T47D (cell line): ENCODE measurements around the gene ZNF484.
"Not testable (repeated sequence)": the region's sequence is repeated elsewhere in the genome, so short reads cannot be mapped to it uniquely, and the experiment has no call there.

Experiments used
- DNase-seq, 2 experiments: peaks; one replicate each; pipeline versions ENCODE4 v3.0.0 to v3.0.0-alpha.2; 2011 to 2012; ENCODE audit warnings: low read depth in 1 of 2, low spot score in 1 of 2
- JUND ChIP-seq: IDR thresholded peaks from 2 replicates; pipeline ENCODE4 v1.6.1; 2012; ENCODE audit warnings: low read depth
- in situ Hi-C: cut with HindIII; loops from 2 replicates; pipeline ENCODE4 v1.10.0; 2016; ENCODE audit warnings: low sequenced_read_pairs, low pct_unique_long_range_greater_than_20kb

Gene ZNF484

GRCh38 chr9:92846662-92847145 is 31.1 kb downstream of the ZNF484 start:
- no peak for DNase-seq
- no peak for TF ChIP-seq JUND
- in situ Hi-C loops, result no loop called here

- in situ Hi-C loops, result not testable (repeated sequence)
Measured at GRCh38 chr9:92838411-92838810, 39.4 kb downstream of the ZNF484 start.

GRCh38 chr9:92837191-92837590 is 40.6 kb downstream of the ZNF484 start:
- in situ Hi-C loops, result no loop called here
- no peak for TF ChIP-seq JUND
- no peak for DNase-seq

More at GRCh38 chr9:92838411-92838810, 39.4 kb downstream of the ZNF484 start:
- not testable (repeated sequence) for DNase-seq

DNA sequence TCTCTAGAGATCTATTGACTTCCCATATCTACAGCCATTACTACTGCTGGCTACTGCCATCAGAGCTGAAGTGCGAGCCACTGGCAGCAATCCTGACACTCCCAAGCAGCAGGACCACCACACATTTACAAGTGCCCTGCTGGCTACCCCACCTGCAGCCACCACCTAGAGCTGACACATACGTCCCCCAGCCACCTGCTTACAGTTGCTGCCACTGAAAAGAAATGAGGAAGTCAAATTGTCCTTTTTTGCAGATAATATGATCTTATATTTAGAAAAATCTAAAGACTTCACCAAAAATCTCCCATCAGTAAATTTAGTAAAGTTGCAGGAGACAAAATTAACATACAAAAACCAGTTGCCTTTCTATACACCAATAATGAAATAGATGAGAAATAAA is 48.4 kb downstream of the ZNF484 start:
- in situ Hi-C loops, result no loop called here
- TF ChIP-seq JUND, result no peak
- DNase-seq, result no peak

DNA sequence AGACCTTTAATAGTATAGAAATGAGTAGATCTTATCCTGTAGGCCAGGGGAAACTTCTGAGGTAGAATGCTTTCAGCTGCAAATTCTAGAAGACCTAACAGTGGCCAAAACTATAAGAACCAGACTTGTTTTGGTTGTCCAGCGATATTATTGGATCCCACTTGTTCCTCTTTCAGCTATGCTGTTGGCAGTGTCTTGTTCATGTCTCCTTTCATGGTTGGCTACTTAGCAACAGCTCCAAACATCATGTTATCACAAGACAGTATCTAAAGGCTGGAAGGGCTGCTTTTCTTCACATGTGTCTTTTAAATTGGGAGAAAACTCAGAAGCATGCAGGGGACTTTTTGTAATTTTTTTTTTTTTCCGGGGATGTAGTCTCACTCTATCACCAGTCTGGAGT is 52.8 kb downstream of the ZNF484 start:
- in situ Hi-C loops, DNase-seq: not testable (repeated sequence)

GRCh38 chr9:92820964-92821363 is 56.9 kb downstream of the ZNF484 start:
- in situ Hi-C loops, result no loop called here
- TF ChIP-seq JUND, result no peak
- DNase-seq, result no peak

- in situ Hi-C loops, result not testable (repeated sequence)
Measured at GRCh38 chr9:92819898-92820297, 57.9 kb downstream of the ZNF484 start.

DNA sequence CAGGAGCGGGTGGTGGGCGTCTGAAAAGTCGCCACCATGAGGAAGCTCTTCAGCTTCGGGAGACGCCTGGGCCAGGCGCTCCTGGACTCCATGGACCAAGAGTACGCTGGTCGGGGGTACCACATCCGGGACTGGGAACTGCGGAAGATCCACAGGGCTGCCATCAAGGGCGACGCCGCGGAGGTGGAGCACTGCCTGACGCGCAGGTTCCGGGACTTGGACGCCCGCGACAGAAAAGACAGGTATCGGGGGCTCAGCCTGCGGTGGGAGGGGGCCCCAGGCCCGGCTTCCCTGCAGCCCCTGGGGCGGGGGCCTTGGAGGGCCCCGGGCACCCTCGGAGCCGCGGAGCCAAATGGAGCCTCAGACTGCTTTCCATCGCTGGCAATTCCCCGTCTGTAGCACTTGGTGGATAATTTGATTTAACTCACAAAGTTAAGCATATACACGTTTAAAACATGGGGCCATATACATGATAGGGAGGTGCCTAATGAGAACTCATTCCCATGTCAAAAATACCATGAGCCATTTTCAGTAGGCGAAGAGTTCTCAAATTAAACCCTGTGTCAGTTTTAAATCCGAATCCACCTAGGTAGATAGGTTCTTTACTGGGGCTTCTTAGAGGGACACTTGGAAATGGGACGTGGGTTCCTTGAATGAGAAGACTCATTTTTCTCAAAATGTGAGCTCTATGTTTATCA is 68.1 kb downstream of the ZNF484 start:
- DNase-seq, in situ Hi-C loops: not testable (repeated sequence)

More at GRCh38 chr9:92819898-92820297, 57.9 kb downstream of the ZNF484 start:
- DNase-seq, result not testable (repeated sequence)

DNA sequence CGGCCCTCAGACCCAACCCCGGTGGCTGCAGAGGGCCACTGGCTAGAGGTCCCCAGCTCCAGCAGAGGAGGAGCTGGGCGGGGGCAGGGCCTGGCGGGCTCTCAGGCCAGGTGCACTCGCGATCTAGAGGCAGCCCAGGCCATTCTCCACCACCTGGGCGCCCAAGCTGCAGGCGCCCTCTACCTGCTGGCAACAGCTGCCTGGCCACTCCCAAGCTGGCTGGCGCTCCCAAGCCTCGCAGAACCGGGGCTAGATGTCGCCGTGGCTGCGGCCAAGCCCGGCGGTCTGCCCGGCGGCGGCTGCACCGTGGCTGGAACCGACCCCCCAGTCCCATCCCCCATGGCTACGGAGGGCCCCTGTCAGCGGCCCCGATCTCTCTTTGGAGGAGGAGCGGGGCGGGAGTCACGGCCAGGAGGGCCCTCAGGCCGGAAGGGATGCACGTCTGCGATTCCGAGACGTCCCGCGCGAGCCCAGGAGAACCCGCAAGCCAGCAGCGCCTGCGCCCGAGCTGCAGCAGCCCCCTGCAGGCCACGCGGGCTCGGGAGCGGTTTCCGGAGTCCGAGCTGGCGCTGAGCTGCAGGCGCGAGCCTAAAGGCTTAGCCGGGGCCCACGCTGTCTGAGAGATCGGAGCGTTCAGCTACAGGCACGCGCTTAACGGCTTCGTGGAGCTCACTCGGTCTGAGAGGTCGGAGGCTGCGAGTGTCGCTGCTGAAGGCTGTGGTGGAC is 68.9 kb downstream of the ZNF484 start:
- TF ChIP-seq JUND, result no peak
- DNase-seq, result peak; percentile 48 to 79
- in situ Hi-C loops, result no loop called here

- in situ Hi-C loops, result no loop called here
- no peak for TF ChIP-seq JUND
- no peak for DNase-seq
Measured at GRCh38 chr9:92807757-92808725, 69.8 kb downstream of the ZNF484 start.

DNA sequence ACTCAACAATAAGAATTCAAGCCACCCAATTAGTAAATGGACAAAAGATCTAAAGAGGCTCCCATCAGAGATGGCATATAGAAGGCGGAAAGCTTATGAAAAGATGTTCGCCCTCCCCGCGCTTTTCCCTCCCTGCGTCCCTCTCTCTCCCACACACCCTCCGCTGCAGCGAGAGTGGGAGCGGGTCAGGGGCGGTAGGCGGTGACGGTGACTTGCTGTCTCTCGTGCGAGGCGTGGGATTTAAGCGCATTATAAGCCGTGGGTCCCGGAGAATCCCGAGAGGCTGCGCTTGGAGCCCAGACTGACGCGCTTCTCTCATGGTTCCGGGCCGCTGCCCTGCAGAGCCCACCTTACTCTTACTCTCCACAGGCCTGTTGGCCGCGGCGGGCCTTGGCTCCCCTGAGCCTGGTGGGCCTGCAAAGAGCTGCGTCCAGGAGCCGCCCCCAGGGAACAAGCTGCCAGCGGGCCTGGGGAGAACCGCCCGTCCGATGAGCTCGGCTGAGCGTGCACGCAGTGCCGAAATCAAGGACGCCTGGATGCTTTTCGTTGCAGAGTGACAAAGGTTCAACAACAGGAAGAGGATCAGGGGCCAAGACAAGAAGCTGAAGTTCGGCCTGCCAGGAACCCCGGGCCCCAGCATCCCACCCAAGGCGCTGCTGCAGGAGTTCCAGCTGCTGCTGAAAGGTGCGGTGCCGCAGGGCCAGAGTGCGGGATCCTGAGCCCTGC is 70.6 kb downstream of the ZNF484 start:
- DNase-seq, result no peak
- TF ChIP-seq JUND, result no peak
- in situ Hi-C loops, result no loop called here

GRCh38 chr9:92804727-92805126 is 73.1 kb downstream of the ZNF484 start:
- in situ Hi-C loops, result no loop called here
- no peak for TF ChIP-seq JUND
- no peak for DNase-seq
